Astrocyte (in vitro differentiated cells and primary cell): ENCODE measurements around the gene SGK2.

Experiments used
- CTCF ChIP-seq: IDR thresholded peaks from 2 replicates; pipeline ENCODE4 v1.5.1; 2011; ENCODE audit warnings: low read depth, mild to moderate bottlenecking, inconsistent platforms, low read length, moderate library complexity; ENCODE audit not compliant: insufficient read depth
- EZH2 ChIP-seq: IDR thresholded peaks from 2 replicates; pipeline ENCODE4 v1.6.1; 2012; ENCODE audit warnings: mild to moderate bottlenecking, low read length, inconsistent platforms; ENCODE audit not compliant: insufficient read depth

DNA sequence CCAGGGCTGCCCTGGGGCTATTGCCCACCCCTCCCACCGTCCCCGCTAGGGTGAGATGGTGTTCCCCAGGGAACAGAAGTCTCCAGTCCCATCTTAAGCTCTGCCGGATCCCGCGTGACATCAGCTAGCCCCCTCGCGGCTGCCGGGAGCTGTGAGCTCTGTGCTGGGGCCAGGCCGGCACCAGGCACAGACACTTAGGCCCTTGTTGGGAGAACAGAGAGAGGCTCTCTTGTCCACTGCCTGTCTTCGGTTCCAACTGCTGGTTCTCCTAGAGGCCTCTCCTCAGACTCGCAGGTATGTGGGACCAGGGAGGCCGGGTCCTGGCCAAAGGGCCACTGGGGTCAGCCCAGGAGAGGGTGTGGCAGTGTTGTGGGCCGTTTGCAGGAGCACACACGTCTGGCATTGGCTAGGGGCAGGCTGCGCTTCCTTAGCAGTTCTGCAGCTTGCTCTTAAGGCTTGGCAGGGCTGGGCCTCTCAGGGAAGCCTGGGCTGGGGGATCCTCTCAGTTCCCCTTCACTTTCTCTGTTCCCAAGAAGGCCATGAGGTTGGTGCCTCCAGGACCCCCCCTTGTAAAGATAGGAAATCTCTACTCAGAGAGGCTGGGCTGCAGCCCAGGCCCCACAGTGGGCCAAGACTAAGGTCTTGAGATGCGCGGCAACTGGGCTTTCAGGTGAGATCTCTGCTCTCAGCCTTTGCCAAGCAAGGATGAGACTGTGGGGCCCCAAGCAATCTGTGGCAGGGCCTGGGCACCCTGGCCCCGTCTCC lies 6.3 kb downstream of the SGK2 start:
- TF ChIP-seq CTCF = no peak
- no peak for TF ChIP-seq EZH2
